SK-N-SH (cell line): ENCODE data around the gene RAB1A. TPM values are rescaled to one million over a fixed set of nuclear protein-coding genes. Genes with fewer than 3 reads are reported as not detected.

Experiments used
- CTCF ChIA-PET: fragments of 300-600, 350-600 bp; formaldehyde crosslinking; extraction: SDS; loops from one replicate; lab custom pipeline; 2021; lab: Yijun Ruan, JAX
- POLR2A ChIA-PET: fragments of 350-600 bp; sonication (Branson Sonifier 250); formaldehyde crosslinking; extraction: SDS; loops from one replicate; lab custom pipeline; 2020; ENCODE audit warnings: antibody characterized with exemption, inconsistent platforms; lab: Yijun Ruan, JAX
- DNase-seq: peaks from one replicate; pipeline ENCODE4 v3.0.0; 2012
- H2AFZ ChIP-seq: fragments of 200-600 bp; sonication (generic); 2 replicates; pipeline ENCODE4 v1.8.1; 2016; ENCODE audit warnings: antibody characterized with exemption, mild to moderate bottlenecking, low read depth
- H3F3A ChIP-seq: fragments of 200-600 bp; sonication (generic); replicated peaks from 2 replicates; pipeline ENCODE3; 2016; ENCODE audit warnings: antibody characterized with exemption, mild to moderate bottlenecking; ENCODE audit not compliant: insufficient read depth
- H3K27ac ChIP-seq, 2 experiments: fragments of 200-500 bp in 1 of 2; fragments of 200-600 bp in 1 of 2; sonication (Bioruptor generic) in 1 of 2; sonication (generic), shearing (Covaris generic) in 1 of 2; 2 replicates each; pipeline versions ENCODE4 v1.5.1 to v1.6.1; 2014 to 2016; ENCODE audit warnings: low read depth in 2 of 2, inconsistent platforms in 1 of 2, low read length in 1 of 2, mild to moderate bottlenecking in 1 of 2, mixed read lengths in 1 of 2
- H3K27me3 ChIP-seq: fragments of 200-600 bp; sonication (generic), shearing (Covaris generic); 2 replicates; pipeline ENCODE4 v1.6.1; 2016; ENCODE audit warnings: mixed run types; ENCODE audit not compliant: insufficient read depth
- H3K36me3 ChIP-seq, 2 experiments: fragments of 200-500 bp in 1 of 2; fragments of 200-600 bp in 1 of 2; sonication (Bioruptor generic) in 1 of 2; sonication (generic) in 1 of 2; replicated peaks in 1 of 2; 2 replicates each; pipeline versions ENCODE3 to v1.5.1; 2014 to 2016; ENCODE audit warnings: low read length in 1 of 2, mild to moderate bottlenecking in 1 of 2; ENCODE audit not compliant: insufficient read depth in 2 of 2, control insufficient read depth in 1 of 2
- H3K4me1 ChIP-seq, 2 experiments: fragments of 200-500 bp in 1 of 2; fragments of 200-600 bp in 1 of 2; sonication (Bioruptor generic) in 1 of 2; sonication (generic), shearing (Covaris generic) in 1 of 2; 2 replicates each; pipeline versions ENCODE4 v1.5.1 to v1.6.1; 2014 to 2016; ENCODE audit warnings: low read depth in 1 of 2, low read length in 1 of 2, mixed run types in 1 of 2; ENCODE audit not compliant: insufficient read depth in 2 of 2, control insufficient read depth in 1 of 2
- H3K4me2 ChIP-seq: fragments of 200-600 bp; sonication (generic), shearing (Covaris generic); 2 replicates; pipeline ENCODE4 v1.6.1; 2017; ENCODE audit warnings: mixed run types
- H3K4me3 ChIP-seq, 2 experiments: fragments of 200-500 bp in 1 of 2; fragments of 200-600 bp in 1 of 2; sonication (Bioruptor generic) in 1 of 2; sonication (generic), shearing (Covaris generic) in 1 of 2; 2 replicates each; pipeline versions ENCODE4 v1.5.1 to v1.8.1; 2014 to 2016; ENCODE audit warnings: low read depth in 2 of 2, inconsistent platforms in 1 of 2, low read length in 1 of 2, mild to moderate bottlenecking in 1 of 2, mixed read lengths in 1 of 2, moderate library complexity in 1 of 2
- H3K79me2 ChIP-seq: fragments of 200-600 bp; sonication (generic); 2 replicates; pipeline ENCODE4 v1.8.1; 2017; ENCODE audit warnings: mild to moderate bottlenecking; ENCODE audit not compliant: insufficient read depth
- H3K9ac ChIP-seq: fragments of 200-600 bp; sonication (generic); 2 replicates; pipeline ENCODE4 v1.6.1; 2017; ENCODE audit warnings: mixed run types
- H3K9me2 ChIP-seq: fragments of 200-600 bp; sonication (generic); 2 replicates; pipeline ENCODE4 v1.6.1; 2017; ENCODE audit warnings: mixed run types
- H3K9me3 ChIP-seq: fragments of 200-600 bp; sonication (generic); 2 replicates; pipeline ENCODE4 v1.6.1; 2017; ENCODE audit warnings: mixed run types, mild to moderate bottlenecking, moderate library complexity
- H4K20me1 ChIP-seq: fragments of 200-600 bp; sonication (generic); 2 replicates; pipeline ENCODE4 v1.6.1; 2017; ENCODE audit warnings: mild to moderate bottlenecking, mixed run types; ENCODE audit not compliant: insufficient read depth
- EP300 ChIP-seq, 2 experiments: IDR thresholded peaks; 2 replicates each; pipeline versions ENCODE4 v1.4.0 to v1.6.1; 2012; ENCODE audit warnings: borderline replicate concordance in 1 of 2, low read depth in 1 of 2, low read length in 1 of 2
- EZH2phosphoT487 ChIP-seq: fragments of 200-600 bp; sonication (generic); IDR thresholded peaks from 2 replicates; pipeline ENCODE4 v1.6.1; 2017; ENCODE audit warnings: low read depth, mixed run types, mild to moderate bottlenecking, antibody characterized with exemption, moderate library complexity, borderline replicate concordance
- FOSL2 ChIP-seq: IDR thresholded peaks from 2 replicates; pipeline ENCODE4 v1.4.0; 2012; ENCODE audit warnings: low read depth, mild to moderate bottlenecking, moderate library complexity, borderline replicate concordance
- FOXJ3 ChIP-seq: sonication (generic); formaldehyde crosslinking; IDR thresholded peaks from 2 replicates; pipeline ENCODE4 v1.5.1; 2020; ENCODE audit warnings: mild to moderate bottlenecking, missing genetic modification reagents
- GABPA ChIP-seq: IDR thresholded peaks from 2 replicates; pipeline ENCODE4 v1.4.0; 2012; ENCODE audit warnings: low read depth, mild to moderate bottlenecking
- GATA2 ChIP-seq: sonication (generic); formaldehyde crosslinking; IDR thresholded peaks from 2 replicates; pipeline ENCODE4 v1.5.0; 2020; ENCODE audit warnings: mild to moderate bottlenecking, missing genetic modification reagents
- NFIC ChIP-seq: IDR thresholded peaks from 2 replicates; pipeline ENCODE4 v1.4.0; 2012; ENCODE audit warnings: borderline replicate concordance
- NRF1 ChIP-seq: IDR thresholded peaks from 2 replicates; pipeline ENCODE4 v1.6.1; 2012; ENCODE audit warnings: low read depth, mild to moderate bottlenecking, low read length
- PBX3 ChIP-seq: IDR thresholded peaks from 2 replicates; pipeline ENCODE4; 2012
- POLR2AphosphoS5 ChIP-seq: IDR thresholded peaks from 2 replicates; pipeline ENCODE4 v1.6.1; 2012; ENCODE audit warnings: low read depth, low read length
- RCOR1 ChIP-seq: fragments of 150-350 bp; IDR thresholded peaks from 2 replicates; pipeline ENCODE4 v1.6.1; 2017; ENCODE audit warnings: antibody characterized with exemption, low read length
- RFX5 ChIP-seq: IDR thresholded peaks from 2 replicates; pipeline ENCODE4 v1.6.1; 2012; ENCODE audit warnings: mild to moderate bottlenecking, improper control_type of control experiment, low read length
- SMC3 ChIP-seq: IDR thresholded peaks from 2 replicates; pipeline ENCODE4 v1.6.1; 2012; ENCODE audit warnings: low read depth, low read length, improper control_type of control experiment
- TEAD4 ChIP-seq: IDR thresholded peaks from 2 replicates; pipeline ENCODE4 v1.4.0; 2012; ENCODE audit warnings: mild to moderate bottlenecking, borderline replicate concordance; ENCODE audit not compliant: insufficient read depth
- WGBS: methylation state at CpG from one replicate; pipeline ENCODE4 v1.1.6; 2017; ENCODE audit warnings: low lambda C conversion rate; 5-methylcytosine and 5-hydroxymethylcytosine counted together
- polyA plus RNA-seq, 3 experiments: library from polyadenylated mRNA; depleted of rRNA; stranded (reverse); fragments of >200 nt; gene quantifications; 2 replicates each; pipeline ENCODE4 v1.2.3, GENCODE V29; 2012
- TF ChIP-seq, protein P1 (sequence below): fragments of 150-350 bp; IDR thresholded peaks from 2 replicates; pipeline ENCODE4 v1.6.1; 2017; ENCODE audit warnings: antibody characterized with exemption, low read length, low read depth, borderline replicate concordance
- TF ChIP-seq, protein P2 (sequence below): fragments of 200-600 bp; sonication (generic); IDR thresholded peaks from 2 replicates; pipeline ENCODE4 v1.6.1; 2017; ENCODE audit warnings: antibody characterized with exemption, mild to moderate bottlenecking, moderate library complexity

Gene RAB1A
- polyA plus RNA-seq, 1 of the 3 experiments (the other 2 are of a cell fraction), result 113 TPM

DNA sequence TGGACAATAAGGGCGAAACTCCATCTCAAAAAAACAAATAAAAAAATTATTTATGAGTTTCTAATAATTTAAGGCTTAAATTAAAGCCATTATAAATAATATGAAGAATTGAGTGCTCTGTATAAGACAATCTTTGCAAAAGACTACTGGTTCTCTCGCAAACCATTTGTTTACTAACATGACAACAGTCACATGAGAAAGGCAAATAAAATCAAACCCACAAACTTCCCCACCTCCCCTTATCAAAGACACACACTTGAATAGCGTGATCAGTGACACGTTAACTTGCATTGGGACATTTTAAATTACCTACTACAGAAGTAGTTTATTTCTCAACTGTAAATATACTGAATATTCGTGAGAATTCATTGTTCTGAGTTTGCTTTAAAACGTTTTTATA, 21.1 kb downstream of the RAB1A start:
- H3K9ac ChIP-seq, result no peak overlapping the region
- ChIA-PET CTCF (interaction anchor here (1.2 kb wide), 1 partner anchor 8 kb away, joined by 4 read pairs; no protein-coding TSS in a partner anchor), POLR2A (no interaction called here)
- H2AFZ ChIP-seq, result no peak overlapping the region
- peaks cover 100% of the 10 kb centered on the region for H4K20me1 ChIP-seq
- no peak overlapping the region for H3K4me2 ChIP-seq
- peaks cover 99% of the 10 kb centered on the region for H3K79me2 ChIP-seq
- DNase-seq, result no peak
- H3K4me1 ChIP-seq, result no peaks in the 10 kb centered on the region
- 93% methylated on average over 6 of the region's 6 CpGs for WGBS
- peaks cover 0 to 31% of the 10 kb centered on the region in 2 experiments for H3K36me3 ChIP-seq
- H3K4me3 ChIP-seq, result no peak overlapping the region
- no peaks in the 10 kb centered on the region for H3K9me3 ChIP-seq
- H3K9me2 ChIP-seq, result no peaks in the 10 kb centered on the region
- peaks cover 6% of the 10 kb centered on the region for H3F3A ChIP-seq
- no peaks in the 10 kb centered on the region for H3K27me3 ChIP-seq
- no peak overlapping the region for H3K27ac ChIP-seq
- no peak for TF ChIP-seq EP300 (IDR thresholded peaks at IDR 0.05; ENCODE audit: borderline replicate concordance in 1 of 2, low read depth in 1 of 2, low read length in 1 of 2)
- no peak for TF ChIP-seq RCOR1
- TF ChIP-seq GABPA, result no peak

- Histone ChIP-seq H3K4me3 (no peak overlapping the region), H3K27ac (no peak overlapping the region), H3K9ac (no peak overlapping the region), H4K20me1 (peaks cover 100% of the 10 kb centered on the region), H3K9me3 (no peaks in the 10 kb centered on the region), H3K36me3 (peaks cover 0 to 40% of the 10 kb centered on the region in 2 experiments), H3F3A (peaks cover 10% of the 10 kb centered on the region), H3K4me1 (no peaks in the 10 kb centered on the region), H3K79me2 (peaks cover 98% of the 10 kb centered on the region), H3K27me3 (no peaks in the 10 kb centered on the region), H3K4me2 (no peak overlapping the region), H2AFZ (no peak overlapping the region), H3K9me2 (no peaks in the 10 kb centered on the region)
- TF ChIP-seq NRF1, result no peak
- TF ChIP-seq, protein P1, sequence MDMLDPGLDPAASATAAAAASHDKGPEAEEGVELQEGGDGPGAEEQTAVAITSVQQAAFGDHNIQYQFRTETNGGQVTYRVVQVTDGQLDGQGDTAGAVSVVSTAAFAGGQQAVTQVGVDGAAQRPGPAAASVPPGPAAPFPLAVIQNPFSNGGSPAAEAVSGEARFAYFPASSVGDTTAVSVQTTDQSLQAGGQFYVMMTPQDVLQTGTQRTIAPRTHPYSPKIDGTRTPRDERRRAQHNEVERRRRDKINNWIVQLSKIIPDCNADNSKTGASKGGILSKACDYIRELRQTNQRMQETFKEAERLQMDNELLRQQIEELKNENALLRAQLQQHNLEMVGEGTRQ, result no peak
- no peak for TF ChIP-seq SMC3
- no peak for TF ChIP-seq PBX3
- TF ChIP-seq NFIC, result no peak
- no peak for TF ChIP-seq RFX5
- no peak for TF ChIP-seq TEAD4
- no peak for TF ChIP-seq FOSL2
- TF ChIP-seq, protein P2, sequence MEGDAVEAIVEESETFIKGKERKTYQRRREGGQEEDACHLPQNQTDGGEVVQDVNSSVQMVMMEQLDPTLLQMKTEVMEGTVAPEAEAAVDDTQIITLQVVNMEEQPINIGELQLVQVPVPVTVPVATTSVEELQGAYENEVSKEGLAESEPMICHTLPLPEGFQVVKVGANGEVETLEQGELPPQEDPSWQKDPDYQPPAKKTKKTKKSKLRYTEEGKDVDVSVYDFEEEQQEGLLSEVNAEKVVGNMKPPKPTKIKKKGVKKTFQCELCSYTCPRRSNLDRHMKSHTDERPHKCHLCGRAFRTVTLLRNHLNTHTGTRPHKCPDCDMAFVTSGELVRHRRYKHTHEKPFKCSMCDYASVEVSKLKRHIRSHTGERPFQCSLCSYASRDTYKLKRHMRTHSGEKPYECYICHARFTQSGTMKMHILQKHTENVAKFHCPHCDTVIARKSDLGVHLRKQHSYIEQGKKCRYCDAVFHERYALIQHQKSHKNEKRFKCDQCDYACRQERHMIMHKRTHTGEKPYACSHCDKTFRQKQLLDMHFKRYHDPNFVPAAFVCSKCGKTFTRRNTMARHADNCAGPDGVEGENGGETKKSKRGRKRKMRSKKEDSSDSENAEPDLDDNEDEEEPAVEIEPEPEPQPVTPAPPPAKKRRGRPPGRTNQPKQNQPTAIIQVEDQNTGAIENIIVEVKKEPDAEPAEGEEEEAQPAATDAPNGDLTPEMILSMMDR, result no peak
- TF ChIP-seq EZH2phosphoT487, result no peak
- no peak for TF ChIP-seq FOXJ3 (CRISPR knock-in tag)
- no peak for TF ChIP-seq POLR2AphosphoS5
- TF ChIP-seq GATA2 (CRISPR knock-in tag), result no peak
- 100% methylated on average over 5 of the region's 5 CpGs for WGBS
- POLR2A ChIA-PET, result interaction anchor here (0.6 kb wide), 1 partner anchor 24 kb away, joined by 3 read pairs; no protein-coding TSS in a partner anchor
- CTCF ChIA-PET, result no interaction called here
- no peak for DNase-seq
These were observed 22.4 kb downstream of the RAB1A start for GRCh38 chr2:65107530-65107929.
